ENCODE data around the gene RAB37.

Gene RAB37

DNA sequence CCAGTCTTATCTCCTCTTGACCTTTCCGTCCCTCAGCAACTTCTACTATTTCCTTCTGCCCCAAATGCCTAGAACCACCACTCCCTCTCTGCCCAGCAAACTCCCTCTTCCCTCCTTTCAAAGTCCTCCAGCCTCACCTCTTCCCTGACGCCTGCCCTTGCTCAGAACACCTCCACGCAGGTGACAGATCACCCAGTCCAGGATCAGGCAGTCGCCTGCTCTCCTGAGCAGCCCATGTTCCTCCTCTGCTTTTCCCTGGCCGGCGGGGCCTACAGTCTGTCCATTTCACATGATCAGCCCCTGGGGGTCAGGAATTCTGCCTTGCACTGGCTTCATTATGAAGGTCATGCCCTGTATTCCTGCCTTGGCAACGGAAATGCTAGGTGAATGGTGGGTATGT lies 24.8 kb upstream of the RAB37 start:
- TF ChIP-seq, protein P1, sequence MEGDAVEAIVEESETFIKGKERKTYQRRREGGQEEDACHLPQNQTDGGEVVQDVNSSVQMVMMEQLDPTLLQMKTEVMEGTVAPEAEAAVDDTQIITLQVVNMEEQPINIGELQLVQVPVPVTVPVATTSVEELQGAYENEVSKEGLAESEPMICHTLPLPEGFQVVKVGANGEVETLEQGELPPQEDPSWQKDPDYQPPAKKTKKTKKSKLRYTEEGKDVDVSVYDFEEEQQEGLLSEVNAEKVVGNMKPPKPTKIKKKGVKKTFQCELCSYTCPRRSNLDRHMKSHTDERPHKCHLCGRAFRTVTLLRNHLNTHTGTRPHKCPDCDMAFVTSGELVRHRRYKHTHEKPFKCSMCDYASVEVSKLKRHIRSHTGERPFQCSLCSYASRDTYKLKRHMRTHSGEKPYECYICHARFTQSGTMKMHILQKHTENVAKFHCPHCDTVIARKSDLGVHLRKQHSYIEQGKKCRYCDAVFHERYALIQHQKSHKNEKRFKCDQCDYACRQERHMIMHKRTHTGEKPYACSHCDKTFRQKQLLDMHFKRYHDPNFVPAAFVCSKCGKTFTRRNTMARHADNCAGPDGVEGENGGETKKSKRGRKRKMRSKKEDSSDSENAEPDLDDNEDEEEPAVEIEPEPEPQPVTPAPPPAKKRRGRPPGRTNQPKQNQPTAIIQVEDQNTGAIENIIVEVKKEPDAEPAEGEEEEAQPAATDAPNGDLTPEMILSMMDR (IDR thresholded peaks at IDR 0.05; ENCODE audit: insufficient read depth, low read length): no peak
- TF ChIP-seq, protein P2, sequence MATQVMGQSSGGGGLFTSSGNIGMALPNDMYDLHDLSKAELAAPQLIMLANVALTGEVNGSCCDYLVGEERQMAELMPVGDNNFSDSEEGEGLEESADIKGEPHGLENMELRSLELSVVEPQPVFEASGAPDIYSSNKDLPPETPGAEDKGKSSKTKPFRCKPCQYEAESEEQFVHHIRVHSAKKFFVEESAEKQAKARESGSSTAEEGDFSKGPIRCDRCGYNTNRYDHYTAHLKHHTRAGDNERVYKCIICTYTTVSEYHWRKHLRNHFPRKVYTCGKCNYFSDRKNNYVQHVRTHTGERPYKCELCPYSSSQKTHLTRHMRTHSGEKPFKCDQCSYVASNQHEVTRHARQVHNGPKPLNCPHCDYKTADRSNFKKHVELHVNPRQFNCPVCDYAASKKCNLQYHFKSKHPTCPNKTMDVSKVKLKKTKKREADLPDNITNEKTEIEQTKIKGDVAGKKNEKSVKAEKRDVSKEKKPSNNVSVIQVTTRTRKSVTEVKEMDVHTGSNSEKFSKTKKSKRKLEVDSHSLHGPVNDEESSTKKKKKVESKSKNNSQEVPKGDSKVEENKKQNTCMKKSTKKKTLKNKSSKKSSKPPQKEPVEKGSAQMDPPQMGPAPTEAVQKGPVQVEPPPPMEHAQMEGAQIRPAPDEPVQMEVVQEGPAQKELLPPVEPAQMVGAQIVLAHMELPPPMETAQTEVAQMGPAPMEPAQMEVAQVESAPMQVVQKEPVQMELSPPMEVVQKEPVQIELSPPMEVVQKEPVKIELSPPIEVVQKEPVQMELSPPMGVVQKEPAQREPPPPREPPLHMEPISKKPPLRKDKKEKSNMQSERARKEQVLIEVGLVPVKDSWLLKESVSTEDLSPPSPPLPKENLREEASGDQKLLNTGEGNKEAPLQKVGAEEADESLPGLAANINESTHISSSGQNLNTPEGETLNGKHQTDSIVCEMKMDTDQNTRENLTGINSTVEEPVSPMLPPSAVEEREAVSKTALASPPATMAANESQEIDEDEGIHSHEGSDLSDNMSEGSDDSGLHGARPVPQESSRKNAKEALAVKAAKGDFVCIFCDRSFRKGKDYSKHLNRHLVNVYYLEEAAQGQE (IDR thresholded peaks at IDR 0.05; ENCODE audit: insufficient replicate concordance, low read depth): no peak
- TF ChIP-seq GABPA (IDR thresholded peaks at IDR 0.05; ENCODE audit: low read depth) (no peak), SPI1 (IDR thresholded peaks at IDR 0.05; ENCODE audit: borderline replicate concordance, low read depth) (no peak), POLR2AphosphoS5 (IDR thresholded peaks at IDR 0.05; ENCODE audit: low read depth) (no peak)
- no peak for DNase-seq (ENCODE audit: low read depth in 1 of 2, low spot score in 1 of 2)
- H3K27ac ChIP-seq (replicated peaks): peak overlapping the region; percentile 94

DNA sequence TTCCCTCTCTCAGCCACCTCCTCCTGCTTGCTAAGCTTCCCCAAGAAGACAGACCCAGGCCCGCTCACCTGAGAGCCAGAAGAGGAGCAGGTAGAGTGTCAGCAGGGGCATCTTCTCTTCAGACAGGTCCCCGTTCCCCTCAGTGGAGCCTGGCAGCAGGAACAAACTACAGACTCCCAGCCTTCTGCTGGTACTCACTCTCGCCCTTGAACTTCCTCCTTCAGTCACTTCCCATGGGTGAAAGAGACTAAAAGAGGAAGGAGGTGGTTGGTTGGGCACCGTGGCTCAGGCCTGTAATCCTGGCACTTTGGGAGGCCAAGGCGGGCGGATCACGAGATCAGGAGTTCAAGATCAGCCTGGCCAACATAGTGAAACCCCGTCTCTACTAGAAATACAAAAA lies 24.3 kb upstream of the RAB37 start, which contains the start of gene CD300LF:
CD300LF (minus strand) TSS at position 168 of the 400 bp plus-strand sequence; CDS start at position 111, 57 bp downstream.
- DNase-seq (ENCODE audit: low read depth in 1 of 2, low spot score in 1 of 2): peak; percentile 80 to 95
- peak within 1 kb of the TSS; percentile 94 for H3K27ac ChIP-seq (replicated peaks)
- H3K4me3 ChIP-seq (replicated peaks; ENCODE audit: insufficient read depth, low read length): peak within 1 kb of the TSS; percentile 94
- TF ChIP-seq SPI1 (IDR thresholded peaks at IDR 0.05; ENCODE audit: borderline replicate concordance, low read depth): peak; percentile 91
- TF ChIP-seq, protein P2 (IDR thresholded peaks at IDR 0.05; ENCODE audit: insufficient replicate concordance, low read depth): no peak
- TF ChIP-seq POLR2AphosphoS5 (IDR thresholded peaks at IDR 0.05; ENCODE audit: low read depth): peak; percentile 74
- H3K27me3 ChIP-seq (ENCODE audit: insufficient read depth, poor library complexity, severe bottlenecking): no peaks in the 10 kb centered on the region

More for the DNA sequence above, 24.8 kb upstream of the RAB37 start:
- Histone ChIP-seq H3K27me3 (ENCODE audit: insufficient read depth, poor library complexity, severe bottlenecking) (no peaks in the 10 kb centered on the region), H3K4me3 (replicated peaks; ENCODE audit: insufficient read depth, low read length) (peak overlapping the region; percentile 94)

DNA sequence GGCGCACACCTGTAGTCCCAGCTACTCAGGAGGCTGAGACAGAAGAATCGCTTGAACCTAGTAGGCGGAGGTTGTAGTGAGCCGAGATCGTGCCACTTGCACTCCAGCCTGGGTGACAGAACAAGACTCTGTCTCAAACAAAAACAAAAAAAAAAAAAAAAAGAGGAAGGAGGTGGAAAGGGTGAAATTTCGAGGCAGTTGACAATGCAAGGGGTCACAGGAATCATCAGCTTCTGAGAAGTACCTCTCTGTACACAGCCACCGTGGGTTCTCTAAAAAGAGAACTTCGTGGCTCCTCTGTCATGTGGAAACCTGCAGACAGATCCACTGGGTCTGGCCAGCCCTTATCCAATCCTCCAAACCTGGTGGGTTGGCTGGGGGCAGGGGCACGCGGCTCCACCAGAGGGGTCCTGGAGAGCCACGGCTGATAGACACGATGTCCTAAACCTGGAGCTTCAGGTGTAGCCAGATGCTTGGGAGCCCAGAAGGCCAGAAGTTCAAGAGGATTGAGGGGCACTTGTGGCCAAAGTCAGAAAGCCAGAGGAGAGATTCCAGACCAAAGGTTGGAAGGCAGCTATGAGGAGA lies 23.8 kb upstream of the RAB37 start:
- H3K4me3 ChIP-seq (replicated peaks; ENCODE audit: insufficient read depth, low read length): no peak overlapping the region
- H3K27me3 ChIP-seq (ENCODE audit: insufficient read depth, poor library complexity, severe bottlenecking): no peaks in the 10 kb centered on the region
- TF ChIP-seq POLR2AphosphoS5 (IDR thresholded peaks at IDR 0.05; ENCODE audit: low read depth): no peak
- TF ChIP-seq, protein P2 (IDR thresholded peaks at IDR 0.05; ENCODE audit: insufficient replicate concordance, low read depth): peak; percentile 38
- peak in 1 of 2 experiments; percentile 87 for DNase-seq (ENCODE audit: low read depth in 1 of 2, low spot score in 1 of 2)
- H3K27ac ChIP-seq (replicated peaks): peak overlapping the region; percentile 94

DNA sequence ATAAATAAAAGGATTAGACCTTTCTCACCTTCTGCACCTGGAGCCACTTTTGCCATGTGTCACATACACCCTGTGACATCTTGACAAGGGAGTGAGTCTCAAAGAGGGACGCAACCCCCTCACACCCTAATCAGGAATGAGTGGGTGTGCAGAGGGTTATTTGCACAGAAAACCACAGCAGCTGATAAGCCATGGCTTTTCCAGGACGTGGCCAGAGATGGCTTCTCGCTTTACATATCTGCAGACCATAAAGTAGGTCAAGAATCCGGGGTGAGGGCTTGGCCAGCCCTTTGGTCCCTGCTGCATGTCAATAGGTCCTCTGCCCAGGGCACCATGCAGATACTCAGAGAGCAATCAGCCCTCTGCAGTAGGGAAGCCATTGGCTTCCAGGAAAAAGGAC lies 21.9 kb upstream of the RAB37 start:
- Histone ChIP-seq H3K27me3 (ENCODE audit: insufficient read depth, poor library complexity, severe bottlenecking) (no peaks in the 10 kb centered on the region), H3K27ac (replicated peaks) (no peak overlapping the region), H3K4me3 (replicated peaks; ENCODE audit: insufficient read depth, low read length) (no peak overlapping the region)
- no peak for DNase-seq (ENCODE audit: low read depth in 1 of 2, low spot score in 1 of 2)
- TF ChIP-seq POLR2AphosphoS5 (IDR thresholded peaks at IDR 0.05; ENCODE audit: low read depth): no peak
- TF ChIP-seq, protein P1 (IDR thresholded peaks at IDR 0.05; ENCODE audit: insufficient read depth, low read length): no peak
- TF ChIP-seq, protein P2 (IDR thresholded peaks at IDR 0.05; ENCODE audit: insufficient replicate concordance, low read depth): no peak
- TF ChIP-seq GABPA (IDR thresholded peaks at IDR 0.05; ENCODE audit: low read depth): no peak
- TF ChIP-seq SPI1 (IDR thresholded peaks at IDR 0.05; ENCODE audit: borderline replicate concordance, low read depth): no peak

Measured in HL-60 (cell line).